HepG2 (cell line): ENCODE measurements around the gene PPDPF. TPM values are rescaled to one million over a fixed set of nuclear protein-coding genes. Genes with fewer than 3 reads are reported as not detected.
A peak's percentile ranks its signal among the peaks of the same experiment; 100 is the strongest.

Source experiments
- ATAC-seq: fragments of 200-7000 bp; cut with Tn5 transposase; 3 replicates; pipeline ENCODE4 v1.9.1; 2020; ENCODE audit warnings: mild to moderate bottlenecking, moderate library complexity
- BruUV-seq: library from RNA; stranded (reverse); fragments of 400-500 nt; replicated peaks from 2 replicates; lab custom pipeline; 2021; lab: Mats Ljungman, UMichigan
- CTCF ChIA-PET: fragments of 300-600 bp; formaldehyde crosslinking; extraction: SDS; loops from one replicate; lab custom pipeline; 2021; ENCODE audit warnings: low total read pairs, inconsistent platforms, low intra/inter-chr PET ratio; lab: Yijun Ruan, JAX
- POLR2A ChIA-PET: fragments of 350-600 bp; sonication (Branson Sonifier 250); formaldehyde crosslinking; loops from one replicate; lab custom pipeline; 2020; ENCODE audit warnings: antibody characterized with exemption, inconsistent platforms; lab: Yijun Ruan, JAX
- DNase-seq: peaks from one replicate; pipeline ENCODE4 v3.0.0-alpha.2; 2015; ENCODE audit warnings: low spot score
- FAIRE-seq: peaks from 3 replicates; lab custom pipeline; 2011; peaks lifted over from hg19 to GRCh38; lab: Jason Lieb, UNC
- H2AFZ ChIP-seq: one replicate; pipeline ENCODE4 v1.6.1; 2011; ENCODE audit warnings: low read length, inconsistent platforms
- H3K27ac ChIP-seq: fragments of 300-600 bp; 3 replicates; pipeline ENCODE4 v1.8.0; 2011; ENCODE audit warnings: mixed run types, mild to moderate bottlenecking, mixed read lengths, low read length, inconsistent platforms; ENCODE audit not compliant: insufficient read depth; ENCODE audit errors: extremely low read length
- H3K27me3 ChIP-seq, 2 experiments: fragments of 200-600 bp in 1 of 2; 2 replicates in 1 of 2; 3 replicates in 1 of 2; pipeline versions ENCODE4 v1.6.0 to v1.8.0; 2011; ENCODE audit warnings: low read length in 2 of 2, mild to moderate bottlenecking in 2 of 2, moderate library complexity in 2 of 2, inconsistent platforms in 1 of 2; ENCODE audit not compliant: insufficient read depth in 2 of 2, control insufficient read depth in 1 of 2
- H3K36me3 ChIP-seq, 2 experiments: fragments of 200-600 bp in 1 of 2; replicated peaks in 1 of 2; 2 replicates in 1 of 2; 3 replicates in 1 of 2; pipeline versions ENCODE4 v1.5.1 to v1.8.0; 2011; ENCODE audit warnings: low read length in 2 of 2, inconsistent platforms in 1 of 2; ENCODE audit not compliant: insufficient read depth in 2 of 2, control insufficient read depth in 1 of 2
- H3K4me1 ChIP-seq: 2 replicates; pipeline ENCODE4 v1.5.1; 2012; ENCODE audit warnings: low read length, inconsistent platforms; ENCODE audit not compliant: insufficient read depth
- H3K4me2 ChIP-seq: 2 replicates; pipeline ENCODE4 v1.6.0; 2011; ENCODE audit warnings: low read depth, low read length, inconsistent platforms
- H3K4me3 ChIP-seq, 3 experiments: fragments of 200-600 bp in 1 of 3; sonication (generic), shearing (Covaris generic) in 1 of 3; replicated peaks in 1 of 3; 2 replicates each; pipeline ENCODE4 v1.5.1; 2011 to 2016; ENCODE audit warnings: low read length in 3 of 3, inconsistent platforms in 2 of 3, low read depth in 2 of 3, mild to moderate bottlenecking in 2 of 3, control low read depth in 1 of 3, mixed read lengths in 1 of 3; ENCODE audit not compliant: insufficient read depth in 1 of 3
- H3K79me2 ChIP-seq: one replicate; pipeline ENCODE4 v1.6.1; 2011; ENCODE audit warnings: low read length, inconsistent platforms; ENCODE audit not compliant: insufficient read depth
- H3K9ac ChIP-seq: 2 replicates; pipeline ENCODE4 v1.6.0; 2011; ENCODE audit warnings: mild to moderate bottlenecking, low read depth, low read length, inconsistent platforms; ENCODE audit not compliant: insufficient read depth
- H3K9me3 ChIP-seq: 2 replicates; pipeline ENCODE4 v1.5.1; 2012; ENCODE audit warnings: mild to moderate bottlenecking, low read length
- H4K20me1 ChIP-seq: 2 replicates; pipeline ENCODE4 v1.6.0; 2011; ENCODE audit warnings: inconsistent platforms, mild to moderate bottlenecking, low read length, moderate library complexity; ENCODE audit not compliant: insufficient read depth
- ATF1 ChIP-seq: IDR thresholded peaks from 2 replicates; pipeline ENCODE4 v1.6.1; 2016; ENCODE audit warnings: mild to moderate bottlenecking, control low read depth
- HDAC1 ChIP-seq: sonication (generic); formaldehyde crosslinking; IDR thresholded peaks from 2 replicates; pipeline ENCODE4 v1.5.1; 2020; ENCODE audit warnings: mild to moderate bottlenecking, missing genetic modification reagents
- MTA1 ChIP-seq: sonication (generic); formaldehyde crosslinking; IDR thresholded peaks from 2 replicates; pipeline ENCODE4 v1.4.0; 2020; ENCODE audit warnings: missing genetic modification reagents, mild to moderate bottlenecking, borderline replicate concordance
- RXRA ChIP-seq: sonication (generic); formaldehyde crosslinking; IDR thresholded peaks from 2 replicates; pipeline ENCODE4 v1.5.1; 2020; ENCODE audit warnings: missing genetic modification reagents
- SALL1 ChIP-seq: sonication (generic); formaldehyde crosslinking; IDR thresholded peaks from 2 replicates; pipeline ENCODE4 v1.8.0; 2022; ENCODE audit warnings: mild to moderate bottlenecking, missing genetic modification reagents
- SMARCE1 ChIP-seq: fragments of 450-650 bp; IDR thresholded peaks from 2 replicates; pipeline ENCODE4 v1.6.1; 2017; ENCODE audit warnings: borderline replicate concordance
- U2AF1 ChIP-seq: fragments of 200-400 bp; formaldehyde crosslinking; optimal IDR thresholded peaks from 2 replicates; pipeline ENCODE3; 2017; ENCODE audit warnings: mild to moderate bottlenecking, low read depth, low read length
- ZNF335 ChIP-seq: sonication (generic); formaldehyde crosslinking; IDR thresholded peaks from 2 replicates; pipeline ENCODE4 v1.4.0; 2020; ENCODE audit warnings: missing genetic modification reagents
- ZNF670 ChIP-seq: sonication (generic); formaldehyde crosslinking; IDR thresholded peaks from 2 replicates; pipeline ENCODE4 v1.8.0; 2022; ENCODE audit warnings: mild to moderate bottlenecking, missing genetic modification reagents, borderline replicate concordance
- ZNF724P ChIP-seq: sonication (generic); formaldehyde crosslinking; IDR thresholded peaks from 2 replicates; pipeline ENCODE4 v1.8.0; 2022; ENCODE audit warnings: missing genetic modification reagents, borderline replicate concordance
- WGBS: methylation state at CpG from one replicate; pipeline ENCODE4 v1.1.6; 2017; ENCODE audit warnings: low lambda C conversion rate; 5-methylcytosine and 5-hydroxymethylcytosine counted together
- in situ Hi-C: cut with HindIII; loops from 2 replicates; pipeline ENCODE4 v1.10.0; 2017; ENCODE audit warnings: low pct_unique_long_range_greater_than_20kb; ENCODE audit not compliant: extremely low pct_ligation_motif_present
- intact Hi-C: fragments of 100-400 bp; cut with micrococcal nuclease; formaldehyde crosslinking; loops from one replicate; pipeline ENCODE4 v1.10.0; 2022; ENCODE audit not compliant: unreplicated experiment
- polyA plus RNA-seq, 8 experiments: library from polyadenylated mRNA; depleted of rRNA in 3 of 8; stranded (reverse) in 7 of 8; unstranded in 1 of 8; fragments of >200 nt; fragmentation: Illumina TruSeq in 4 of 8; extraction: Trizol in 4 of 8; gene quantifications; 2 replicates each; pipeline versions ENCODE4 v1.2.1 to v1.2.3, GENCODE V29; 2011 to 2016; ENCODE audit warnings: low read depth in 4 of 8, missing spikeins in 1 of 8, mixed read lengths in 1 of 8; ENCODE audit not compliant: insufficient read depth in 1 of 8
- total RNA-seq, 5 experiments: library from RNA; depleted of rRNA; stranded (reverse); fragments of >200 nt; fragmentation: Illumina TruSeq; extraction: Trizol; gene quantifications; 2 replicates each; pipeline ENCODE4 v1.2.3, GENCODE V29; 2016; ENCODE audit warnings: low read depth in 1 of 5

Gene PPDPF
- total and polyA plus RNA-seq, 2 of the 13 experiments (the other 11 are each of a cell fraction or from before 2014, with no cell fraction given): 1.8 to 7.0 TPM

GRCh38 chr20:63539092-63539430 is 18.5 kb downstream of the PPDPF start:
- POLR2A ChIA-PET: interaction anchor here (0.8 to 2.2 kb wide), 4 partner anchors 18 to 326 kb away, joined by 3 to 12 read pairs (median 7); partner anchors contain the start of genes PPDPF, RTEL1 and TPD52L2
- Histone ChIP-seq H3K9ac (no peak overlapping the region), H3K79me2 (no peaks in the 10 kb centered on the region), H3K27me3 (peaks cover 45 to 69% of the 10 kb centered on the region in 2 experiments), H3K27ac (no peak overlapping the region), H2AFZ (no peak overlapping the region), H3K4me1 (peaks cover 51% of the 10 kb centered on the region), H4K20me1 (no peaks in the 10 kb centered on the region), H3K4me3 (no peak overlapping the region), H3K36me3 (no peaks in the 10 kb centered on the region), H3K9me3 (no peaks in the 10 kb centered on the region), H3K4me2 (no peak overlapping the region)
- ATAC-seq: no peak
- CTCF ChIA-PET: interaction anchor here (2.7 kb wide), 1 partner anchor 40 kb away, joined by 29 read pairs; no protein-coding TSS in a partner anchor
- WGBS: 70% methylated on average over 12 of the region's 12 CpGs
- intact Hi-C loops: loop anchor here (2.0 to 10.0 kb wide), 5 partner anchors 88 to 433 kb away; partner anchors contain the start of genes GMEB2, LIME1, RTEL1 and SLC2A4RG
- no peak for DNase-seq
- TF ChIP-seq ATF1 (no peak), RXRA (no peak), SMARCE1 (no peak), ZNF670 (CRISPR knock-in tag) (0 out of 2 replicates have a peak, but pooled peaks have one; percentile 35), MTA1 (CRISPR knock-in tag) (0 out of 2 replicates have a peak, but pooled peaks have one; percentile 42), ZNF724P (CRISPR knock-in tag) (no peak), ZNF335 (no peak), HDAC1 (0 out of 2 replicates have a peak, but pooled peaks have one; percentile 16), U2AF1 (no peak), SALL1 (CRISPR knock-in tag) (no peak)
- in situ Hi-C loops: loop anchor here (5.0 kb wide), 1 partner anchor 38 kb away; no protein-coding TSS in a partner anchor
- no TSS peak for BruUV-seq
- no peak for FAIRE-seq
